HL-60 (cell line): Measurements from ENCODE around the gene RND1.

Experiments
- CTCF ChIP-seq: IDR thresholded peaks from one replicate; pipeline ENCODE4 v1.5.1; 2011; ENCODE audit warnings: low read length, control low read depth, inconsistent platforms; ENCODE audit not compliant: insufficient read depth
- POLR2AphosphoS5 ChIP-seq: IDR thresholded peaks from 2 replicates; pipeline ENCODE4 v1.6.1; 2012; ENCODE audit warnings: low read depth
- REST ChIP-seq: IDR thresholded peaks from 2 replicates; pipeline ENCODE4 v1.6.1; 2012; ENCODE audit warnings: low read depth; ENCODE audit not compliant: insufficient replicate concordance

- TF ChIP-seq CTCF = no peak
- no peak for TF ChIP-seq POLR2AphosphoS5
- no peak for TF ChIP-seq REST
These were observed 54.1 kb downstream of the RND1 start for GRCh38 chr12:48811437-48812090.
